ENCODE measurements around the gene TMX2.
"Not testable (repeated sequence)": the region's sequence is repeated elsewhere in the genome, so short reads cannot be mapped to it uniquely, and the experiment has no call there.

The TMX2 gene, protein sequence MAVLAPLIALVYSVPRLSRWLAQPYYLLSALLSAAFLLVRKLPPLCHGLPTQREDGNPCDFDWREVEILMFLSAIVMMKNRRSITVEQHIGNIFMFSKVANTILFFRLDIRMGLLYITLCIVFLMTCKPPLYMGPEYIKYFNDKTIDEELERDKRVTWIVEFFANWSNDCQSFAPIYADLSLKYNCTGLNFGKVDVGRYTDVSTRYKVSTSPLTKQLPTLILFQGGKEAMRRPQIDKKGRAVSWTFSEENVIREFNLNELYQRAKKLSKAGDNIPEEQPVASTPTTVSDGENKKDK

DNA sequence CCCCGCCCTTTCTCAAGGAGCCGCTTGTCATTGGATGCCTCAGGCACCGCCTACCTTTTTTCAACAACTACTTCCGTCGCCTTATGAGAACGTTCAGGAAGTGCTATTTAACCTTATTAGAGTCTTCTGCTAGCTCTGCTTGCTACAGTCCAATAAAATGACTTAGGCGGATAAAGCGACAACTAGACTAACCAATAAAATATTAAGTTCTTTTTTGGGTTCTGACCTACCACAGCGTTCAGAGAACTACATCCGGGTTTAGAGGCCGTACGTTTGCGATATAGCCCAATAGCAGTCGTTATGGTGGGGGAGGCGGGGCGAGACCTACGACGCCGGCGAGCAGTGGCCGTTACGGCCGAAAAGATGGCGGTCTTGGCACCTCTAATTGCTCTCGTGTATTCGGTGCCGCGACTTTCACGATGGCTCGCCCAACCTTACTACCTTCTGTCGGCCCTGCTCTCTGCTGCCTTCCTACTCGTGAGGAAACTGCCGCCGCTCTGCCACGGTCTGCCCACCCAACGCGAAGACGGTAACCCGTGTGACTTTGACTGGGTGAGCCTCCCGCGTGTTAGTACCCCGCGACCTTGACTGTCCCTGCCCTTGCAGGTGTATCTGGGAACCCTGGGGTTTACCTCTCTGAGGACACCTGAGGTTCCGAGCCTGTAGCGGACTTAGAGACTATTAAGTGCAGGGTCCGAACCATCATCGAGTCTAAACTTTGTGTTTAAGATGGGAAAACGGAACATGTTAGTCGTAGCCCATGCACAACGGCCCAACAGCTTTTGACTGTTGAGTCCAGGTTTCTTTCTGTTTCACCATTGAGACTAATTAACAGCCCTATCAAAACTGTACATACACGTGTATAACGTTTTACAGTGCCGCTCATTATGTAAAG is at the start of gene TMX2:
Gene TMX2, plus strand, starts transcription at position 338 of the 895 bp plus-strand sequence. Its CDS starts 26 bp downstream, at position 364.
- DNase-seq, result peak; percentile 93 to 97

DNA sequence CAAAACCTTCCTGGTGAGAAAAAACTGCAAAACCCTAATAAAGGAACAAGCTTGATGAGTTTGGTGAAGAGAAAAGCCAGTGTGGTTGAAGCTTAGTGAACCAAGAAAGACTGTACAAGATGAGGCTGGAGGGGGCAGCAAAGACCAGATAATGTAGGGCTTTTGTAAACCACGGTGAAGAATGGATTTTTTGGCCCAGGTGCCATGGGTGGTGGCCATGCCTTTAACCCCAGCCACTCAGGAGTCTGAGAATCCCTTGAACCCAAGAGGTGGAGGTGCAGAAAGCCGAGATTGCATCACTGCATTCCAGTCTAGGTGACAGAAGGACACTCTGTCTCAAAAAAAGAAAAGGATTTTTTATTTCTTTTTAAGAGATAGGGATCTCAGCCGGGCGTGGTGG is 49.5 kb upstream of the TMX2 start:
- no peak for DNase-seq

GRCh38 chr11:57663975-57664374 is 48.4 kb upstream of the TMX2 start:
- no peak for DNase-seq

DNA sequence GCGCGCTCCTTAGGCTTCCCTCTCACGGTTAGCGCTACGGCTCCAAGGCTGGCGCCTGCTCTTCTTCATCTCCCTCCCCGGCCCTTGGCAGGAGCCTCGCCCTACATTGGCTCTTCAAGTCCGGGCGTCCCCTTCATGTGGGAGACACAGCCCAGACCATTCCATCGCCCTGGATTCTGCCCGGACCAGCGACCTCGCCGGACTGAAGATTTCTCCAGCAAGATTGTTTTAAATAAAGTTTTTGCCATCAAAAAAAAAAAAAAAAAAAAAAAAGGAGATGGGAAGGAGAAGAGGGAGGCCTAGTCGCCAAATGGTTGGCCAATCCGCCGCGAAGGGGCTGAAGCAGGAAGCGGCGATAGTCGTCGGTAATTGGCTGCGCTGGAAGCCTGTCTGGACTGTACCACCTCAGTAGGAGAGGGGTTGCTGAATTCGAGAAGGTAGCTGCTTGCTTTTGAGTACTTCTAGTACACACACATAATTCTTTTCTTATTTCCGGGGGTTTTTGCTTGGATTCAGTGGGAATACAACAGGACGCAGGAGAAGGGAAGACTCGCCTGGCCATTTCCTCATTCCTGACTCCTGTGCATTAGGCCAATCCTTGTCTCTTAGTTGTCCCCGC is 45.2 kb upstream of the TMX2 start:
- DNase-seq, result peak; percentile 75 to 88

DNA sequence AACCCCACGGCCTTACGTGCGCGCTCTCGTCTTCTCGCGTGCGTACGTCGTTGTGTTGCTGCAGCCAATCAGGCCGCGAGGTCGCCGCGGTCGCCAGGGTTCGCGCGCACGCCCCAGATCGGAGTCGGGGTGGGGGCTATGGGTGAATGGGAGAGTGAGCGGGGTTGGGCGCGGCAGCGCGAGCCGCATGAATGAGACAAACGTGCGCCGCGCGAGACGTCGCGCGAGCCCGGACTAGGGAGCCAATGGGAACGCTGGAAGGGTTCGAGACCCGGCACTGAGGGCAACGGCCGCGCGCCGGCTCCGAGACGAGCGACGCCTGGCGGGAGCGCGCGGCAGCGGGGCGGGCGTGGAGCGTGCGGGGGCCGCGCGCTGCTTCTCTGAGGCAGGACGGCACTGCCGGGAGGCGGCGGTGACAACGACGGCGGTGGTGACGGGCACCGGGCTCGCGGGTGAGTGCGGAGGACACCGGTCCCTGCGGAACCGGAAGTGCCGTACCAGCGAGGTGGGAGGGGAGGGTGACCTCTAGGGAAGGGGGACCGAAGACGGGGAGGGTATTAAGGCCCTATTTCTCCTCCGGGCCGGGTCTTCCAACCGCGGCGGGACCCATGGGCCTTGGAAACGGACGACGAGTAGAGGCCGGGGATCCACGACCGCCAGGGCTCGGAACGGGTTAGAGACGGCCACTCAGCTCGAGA is 44.5 kb upstream of the TMX2 start, which contains the start of gene ZDHHC5:
Gene ZDHHC5, plus strand, starts transcription at position 379 of the 698 bp plus-strand sequence. CDS start 4,977 bp downstream, outside the sequence.
- peak; percentile 83 to 85 for DNase-seq

DNA sequence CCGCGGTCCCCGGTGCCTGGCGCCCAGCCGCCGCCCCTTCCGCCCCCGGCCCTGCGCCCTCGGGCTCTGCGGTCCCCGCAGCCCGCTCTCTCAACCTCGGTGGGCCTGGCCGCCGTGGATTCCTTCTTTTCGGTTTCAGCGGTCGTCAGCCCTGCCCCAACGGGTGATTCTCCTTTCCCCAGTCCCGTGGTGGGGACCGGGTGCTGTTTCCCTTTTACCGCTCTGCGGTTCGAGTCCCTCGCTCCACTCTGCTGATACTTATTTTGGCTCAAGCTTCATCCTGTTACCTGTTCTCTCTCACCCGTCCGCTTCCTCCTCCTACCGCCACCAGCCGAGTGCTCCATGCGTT is 44.0 kb upstream of the TMX2 start:
- DNase-seq, result no peak

GRCh38 chr11:57674251-57674650 is 38.1 kb upstream of the TMX2 start:
- no peak for DNase-seq

DNA sequence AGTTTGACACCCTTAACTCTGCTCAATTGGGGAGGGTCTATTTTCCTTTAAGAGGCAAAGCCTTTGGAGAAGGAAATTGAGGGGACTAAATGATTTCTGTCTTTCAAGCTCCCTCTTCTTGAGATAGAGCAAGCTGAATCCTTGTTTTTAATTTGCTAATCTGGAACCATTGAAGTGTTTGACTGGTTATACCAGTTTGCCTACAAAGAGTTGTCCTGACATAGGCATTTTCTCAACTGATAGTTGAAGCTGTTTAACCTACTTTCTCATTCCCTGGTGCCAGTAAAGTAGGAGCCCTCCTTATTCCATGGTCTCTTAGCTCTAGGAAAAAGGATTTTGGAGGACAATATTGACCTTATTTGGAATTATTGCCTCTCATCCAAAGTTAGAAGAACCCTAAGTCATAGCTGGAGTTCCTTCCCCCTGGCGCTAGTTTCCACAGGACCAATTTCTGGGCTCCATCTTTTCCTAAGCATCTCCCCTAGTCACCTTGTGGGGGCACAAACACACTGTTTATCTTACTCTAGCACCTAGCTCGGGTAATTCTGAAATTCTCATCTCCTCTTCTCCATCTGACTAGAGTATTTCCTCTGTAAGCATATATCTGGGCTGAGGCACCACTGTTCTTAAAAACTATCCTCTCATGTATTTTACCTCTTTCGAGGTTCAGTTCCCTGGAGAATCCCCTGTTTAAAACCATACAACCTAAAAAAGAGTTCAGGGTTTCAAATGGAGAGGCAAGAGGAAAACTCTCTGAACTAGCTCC is 37.0 kb upstream of the TMX2 start:
- no peak for DNase-seq

- DNase-seq, result no peak
Observed at GRCh38 chr11:57679396-57679795, 33.0 kb upstream of the TMX2 start.

DNA sequence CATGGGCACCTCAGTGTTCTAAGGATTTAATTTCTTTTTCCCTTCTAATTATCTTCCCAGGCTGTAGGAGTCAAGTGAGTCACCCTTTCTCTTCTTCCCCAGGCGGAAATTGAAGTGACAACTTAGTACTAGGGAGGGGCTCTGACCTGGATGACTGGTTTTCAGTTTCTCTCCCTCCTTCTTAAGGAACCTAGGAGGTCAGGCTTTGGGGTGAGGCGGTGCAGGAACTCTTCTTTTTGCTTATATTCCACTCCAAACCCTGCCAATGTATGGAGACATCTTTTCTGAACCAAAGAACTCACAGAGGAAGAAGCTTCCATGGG is 31.9 kb upstream of the TMX2 start:
- no peak for DNase-seq

DNA sequence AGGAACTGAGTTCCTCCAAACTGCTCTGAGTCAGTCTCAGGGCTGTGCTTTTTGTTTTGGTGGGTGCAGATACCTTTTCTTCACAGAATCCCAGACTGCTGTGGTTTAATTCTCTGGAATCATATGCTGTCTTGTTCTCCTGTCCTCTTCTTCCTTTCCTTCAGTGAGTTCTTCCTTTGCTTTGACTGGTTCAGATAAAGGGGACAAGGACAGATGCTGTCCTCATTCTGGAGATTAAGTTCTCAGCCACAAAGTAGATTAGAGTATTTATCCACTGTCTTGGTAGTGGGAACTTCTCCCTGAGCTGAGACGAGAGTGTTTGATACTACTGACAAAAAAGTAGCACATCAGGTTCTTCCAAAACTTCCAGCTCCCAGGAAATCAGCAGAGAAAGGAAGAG is 31.2 kb upstream of the TMX2 start:
- no peak for DNase-seq

DNA sequence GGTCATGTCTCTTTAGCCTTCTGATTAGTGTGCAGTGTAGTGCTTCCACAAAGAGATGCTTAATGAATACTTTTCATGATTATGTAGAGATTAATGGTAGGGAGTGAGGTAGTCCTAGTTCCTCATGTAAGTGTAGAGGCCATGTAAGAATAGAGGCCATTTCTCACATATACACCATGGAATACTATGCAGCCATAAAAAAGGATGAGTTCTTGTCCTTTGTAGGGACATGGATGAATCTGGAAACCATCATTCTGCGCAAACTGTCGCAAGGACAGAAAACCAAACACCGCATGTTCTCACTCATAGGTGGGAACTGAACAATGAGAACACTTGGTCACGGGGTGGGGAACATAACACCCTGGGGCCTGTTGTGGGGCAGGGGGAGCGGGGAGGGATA is 21.9 kb upstream of the TMX2 start:
- not testable (repeated sequence) for DNase-seq

- no peak for DNase-seq
Observed at GRCh38 chr11:57698843-57699365, 13.5 kb upstream of the TMX2 start.

DNA sequence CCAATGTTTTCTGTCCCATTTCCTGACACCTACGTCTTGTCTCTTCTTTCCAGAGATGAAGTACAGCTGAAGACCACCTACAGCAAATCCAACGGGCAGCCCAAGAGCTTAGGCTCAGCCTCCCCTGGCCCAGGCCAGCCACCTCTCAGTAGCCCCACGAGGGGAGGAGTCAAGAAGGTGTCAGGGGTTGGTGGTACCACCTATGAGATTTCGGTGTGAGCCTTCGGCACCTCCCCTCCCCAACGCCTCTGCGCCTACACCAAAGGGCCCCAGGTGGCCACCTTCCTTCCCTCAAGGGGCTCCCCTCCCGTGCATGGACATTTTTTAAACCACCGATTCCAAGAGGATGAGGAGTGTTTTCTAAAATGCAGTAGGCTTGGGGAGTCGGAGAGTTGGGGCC is 12.6 kb upstream of the TMX2 start:
- DNase-seq, result no peak

DNA sequence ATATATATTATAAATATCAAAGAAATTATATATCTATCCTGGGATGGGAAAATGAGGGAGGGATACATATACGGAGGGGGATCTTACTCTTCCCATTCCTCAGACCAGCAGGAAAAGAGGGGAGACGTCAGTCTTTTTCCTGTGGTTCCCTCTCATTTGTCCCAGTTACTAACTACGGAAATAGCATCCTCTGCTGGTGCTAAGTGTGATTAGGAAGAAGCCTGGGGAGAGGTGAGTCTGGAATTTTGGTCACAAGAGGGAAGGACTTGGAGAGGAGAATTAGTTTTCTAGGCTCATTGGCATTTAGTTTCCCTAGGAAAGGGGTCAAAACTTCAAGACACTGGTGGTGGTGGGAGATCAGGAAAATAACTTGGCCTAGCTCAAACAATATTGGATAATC is 12.0 kb upstream of the TMX2 start:
- DNase-seq, result no peak

- no peak for DNase-seq
Observed at GRCh38 chr11:57703341-57703740, 9.1 kb upstream of the TMX2 start.

- no peak for DNase-seq
Observed at GRCh38 chr11:57704932-57705331, 7.5 kb upstream of the TMX2 start.

DNA sequence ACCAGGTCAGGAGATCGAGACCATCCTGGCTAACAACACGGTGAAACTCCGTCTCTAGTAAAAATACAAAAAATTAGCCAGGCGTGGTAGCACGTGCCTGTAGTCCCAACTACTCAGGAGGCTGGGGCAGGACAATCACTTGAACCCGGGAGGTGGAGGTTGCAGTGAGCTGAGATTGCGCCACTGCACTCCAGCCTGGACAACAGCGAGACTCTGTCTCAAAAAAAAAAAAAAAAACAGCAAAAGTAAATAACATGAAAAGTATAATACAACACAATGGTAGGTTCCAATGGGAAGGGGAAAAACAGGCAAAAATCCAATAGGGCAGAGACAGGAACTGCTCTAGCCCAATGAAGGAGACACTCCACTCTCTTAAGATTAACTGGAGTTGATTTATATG is 7.0 kb upstream of the TMX2 start:
- not testable (repeated sequence) for DNase-seq

DNA sequence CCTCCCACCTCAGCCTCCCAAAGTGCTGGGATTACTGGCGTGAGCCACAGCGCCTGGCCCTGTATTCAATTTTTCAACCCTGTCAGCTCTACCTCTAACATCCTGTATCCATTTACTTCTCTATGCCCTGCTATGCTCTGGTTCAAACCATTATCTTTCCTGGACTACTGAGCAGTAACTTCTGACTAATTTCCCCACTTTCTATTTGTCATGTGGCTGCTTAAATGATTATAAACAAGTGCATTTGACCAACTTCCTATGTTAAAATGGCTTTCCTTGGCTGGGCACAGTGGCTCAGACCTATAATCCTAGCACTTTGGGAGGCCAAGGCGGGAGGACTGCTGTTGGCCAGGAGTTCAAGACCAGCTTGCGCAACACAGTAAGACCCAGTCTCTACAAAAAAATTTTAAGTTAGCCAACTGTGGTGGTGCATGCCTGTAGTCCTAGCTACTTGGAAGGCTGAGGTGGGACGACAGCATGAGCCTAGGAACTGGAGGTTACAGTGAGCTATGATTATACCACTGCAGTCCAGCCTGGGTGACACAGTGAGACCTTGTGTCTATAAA is 2.5 kb upstream of the TMX2 start:
- no peak for DNase-seq

- peak; percentile 41 to 59 for DNase-seq
Observed at GRCh38 chr11:57711414-57712255, 758 bp upstream of the TMX2 start, which contains the start of gene MED19. Gene MED19, minus strand, starts transcription at chr11:57712215. Its CDS starts 36 bp downstream, at chr11:57712179.

GRCh38 chr11:57713835-57714234 is 1.4 kb downstream of the TMX2 start:
- DNase-seq, result no peak

Measured in SHP77 (cell line).